HG02885 (cell line): ENCODE measurements around the gene MAGIX.

ENCODE experiments used
- ATAC-seq: cut with Tn5 transposase; IDR thresholded peaks from one replicate; pipeline ENCODE4 v1.9.1; 2021; ENCODE audit warnings: mild to moderate bottlenecking; ENCODE audit not compliant: unreplicated experiment, poor library complexity

The MAGIX gene

GRCh38 chrX:49199906-49200771, 37.6 kb downstream of the MAGIX start, which contains the start of gene SYP:
TSS of gene SYP (minus strand) at chrX:49200193. CDS start at chrX:49200186, 7 bp downstream.
- peak; percentile 97 for ATAC-seq

GRCh38 chrX:49202022-49202421, 39.5 kb downstream of the MAGIX start:
- no peak for ATAC-seq

- no peak for ATAC-seq
Observed at GRCh38 chrX:49203536-49203935, 41.0 kb downstream of the MAGIX start.

GRCh38 chrX:49204017-49204416, 41.5 kb downstream of the MAGIX start:
- no peak for ATAC-seq

- no peak for ATAC-seq
Observed at GRCh38 chrX:49204709-49205108, 42.2 kb downstream of the MAGIX start.

- no peak for ATAC-seq
Observed at GRCh38 chrX:49205443-49205842, 42.9 kb downstream of the MAGIX start.

- ATAC-seq: no peak
Observed at GRCh38 chrX:49206543-49206942, 44.0 kb downstream of the MAGIX start.

GRCh38 chrX:49208399-49208798, 45.8 kb downstream of the MAGIX start:
- no peak for ATAC-seq

GRCh38 chrX:49209434-49210251, 47.1 kb downstream of the MAGIX start:
- ATAC-seq: no peak

GRCh38 chrX:49210406-49210805, 47.8 kb downstream of the MAGIX start:
- ATAC-seq: no peak

GRCh38 chrX:49211074-49211473, 48.5 kb downstream of the MAGIX start:
- no peak for ATAC-seq

- no peak for ATAC-seq
Observed at GRCh38 chrX:49212209-49212608, 49.7 kb downstream of the MAGIX start.

- ATAC-seq: no peak
Observed at GRCh38 chrX:49212861-49213260, 50.3 kb downstream of the MAGIX start.

GRCh38 chrX:49214416-49214815, 51.9 kb downstream of the MAGIX start:
- no peak for ATAC-seq

GRCh38 chrX:49214996-49215526, 52.5 kb downstream of the MAGIX start:
- ATAC-seq: no peak
